ENCODE data around the gene FZD4. TPM values are rescaled to one million over a fixed set of nuclear protein-coding genes. Genes with fewer than 3 reads are reported as not detected.
A peak's percentile ranks its signal among the peaks of the same experiment; 100 is the strongest.

FZD4 gene
- total RNA-seq, 1 experiment from 2014 or later = 4.4 TPM

DNA sequence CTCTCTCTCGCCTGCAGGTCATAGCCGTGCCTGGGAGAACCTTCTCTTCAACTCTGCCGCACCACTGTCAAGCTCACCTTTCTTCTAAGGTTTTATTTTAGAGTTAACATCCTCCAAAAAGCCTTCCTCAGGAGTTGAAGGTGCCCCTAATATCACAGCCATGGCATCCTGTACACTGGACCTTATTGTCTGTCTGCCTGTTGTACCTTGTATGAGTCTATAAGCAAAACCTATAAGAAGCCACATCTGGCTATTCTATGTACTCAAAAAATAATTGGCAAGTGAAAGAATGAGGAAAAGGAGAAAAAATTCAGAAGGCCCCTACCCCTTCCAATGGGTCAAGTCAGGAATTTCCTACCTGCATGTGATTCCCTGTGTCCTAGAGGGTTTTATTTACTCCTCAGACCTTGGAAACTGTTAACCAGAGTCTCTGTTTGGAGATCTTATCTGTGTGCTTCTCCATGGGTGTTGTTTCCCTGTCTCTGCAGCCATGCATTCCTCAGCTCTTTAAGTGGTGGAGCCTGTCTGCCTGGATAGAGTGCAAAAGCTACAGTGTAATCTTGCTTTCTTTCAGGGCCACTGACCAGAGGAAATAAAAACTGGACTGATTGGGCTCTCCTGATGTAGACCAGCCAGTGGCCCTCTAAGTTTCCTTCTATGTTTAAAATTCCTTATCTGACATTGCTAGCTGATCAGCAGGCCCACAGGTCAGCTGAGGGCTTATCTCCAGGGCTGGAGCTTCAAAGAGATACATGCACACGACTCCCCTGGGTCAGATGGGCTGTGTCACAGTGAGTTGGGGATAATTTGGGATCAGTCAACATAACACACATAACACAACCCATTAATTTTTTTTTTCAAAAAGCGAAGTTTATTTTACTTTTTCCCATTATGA is 44.9 kb upstream of the FZD4 start:
- H4K20me1 ChIP-seq (ENCODE audit: insufficient read depth) = no peaks in the 10 kb centered on the region
- intact Hi-C loops (cut with micrococcal nuclease) = no loop called here
- H3K79me2 ChIP-seq (ENCODE audit: insufficient read depth, low read length) = no peaks in the 10 kb centered on the region
- peak; percentile 40; the same call in 1 of the 2 replicates for ATAC-seq
- H3K27me3 ChIP-seq (ENCODE audit: insufficient read depth, low read length) = no peaks in the 10 kb centered on the region
- H3K4me2 ChIP-seq (ENCODE audit: low read length) = no peak overlapping the region
- H3K36me3 ChIP-seq (ENCODE audit: control insufficient read depth in 1 of 2, insufficient read depth in 2 of 2, low read length in 2 of 2) = no peaks in the 10 kb centered on the region
- H2AFZ ChIP-seq (ENCODE audit: low read depth, low read length, poor library complexity, severe bottlenecking) = no peak overlapping the region
- BruUV-seq (replicated peaks) = no TSS peak
- H3K27ac ChIP-seq (ENCODE audit: low read depth, low read length) = no peak overlapping the region
- H3K9me2 ChIP-seq (ENCODE audit: insufficient read depth) = no peaks in the 10 kb centered on the region
- H3K4me3 ChIP-seq (replicated peaks in 1 of 2; ENCODE audit: low read depth in 1 of 2, low read length in 2 of 2) = no peak overlapping the region
- no peaks in the 10 kb centered on the region for H3K9me3 ChIP-seq (ENCODE audit: control insufficient read depth in 1 of 2, insufficient read depth in 1 of 2, low read depth in 1 of 2, low read length in 2 of 2)
- ChIA-PET CTCF (no interaction called here), POLR2A (no interaction called here), RAD21 (ENCODE audit: low non-redundant PET in 1 of 2, low total read pairs in 2 of 2, uncharacterized antibody in 2 of 2, unreplicated experiment in 2 of 2) (no interaction called here)
- H3K9ac ChIP-seq (ENCODE audit: low read length) = no peak overlapping the region
- H3K4me1 ChIP-seq (ENCODE audit: control insufficient read depth in 1 of 2, insufficient read depth in 2 of 2, low read length in 2 of 2) = peaks cover 0 to 9% of the 10 kb centered on the region in 2 experiments; a peak in 1 of 4 replicates
- TF ChIP-seq SRF (IDR thresholded peaks at IDR 0.05; ENCODE audit: low read depth) (no peak), EGR1 (IDR thresholded peaks at IDR 0.05; ENCODE audit: low read depth) (no peak), POLR2AphosphoS5 (IDR thresholded peaks at IDR 0.05; ENCODE audit: low read depth, low read length) (no peak), ELF1 (IDR thresholded peaks at IDR 0.05; ENCODE audit: borderline replicate concordance, low read depth) (no peak), CBX3 (IDR thresholded peaks at IDR 0.05; ENCODE audit: low read depth) (no peak), EZH2phosphoT487 (IDR thresholded peaks at IDR 0.05; ENCODE audit: borderline replicate concordance) (no peak), POLR2A (IDR thresholded peaks at IDR 0.05; ENCODE audit: borderline replicate concordance, extremely low read depth, insufficient read depth, insufficient read length) (no peak), YY1 (IDR thresholded peaks at IDR 0.05; ENCODE audit: extremely low read depth, insufficient replicate concordance, low read depth, low read length) (no peak), SIN3A (IDR thresholded peaks at IDR 0.05; ENCODE audit: low read depth) (no peak), JUND (IDR thresholded peaks at IDR 0.05) (no peak), FOSL1 (IDR thresholded peaks at IDR 0.05; ENCODE audit: low read depth) (no peak), ZNF274 (IDR thresholded peaks at IDR 0.05; ENCODE audit: low read depth, low read length) (no peak), TCF7L2 (IDR thresholded peaks at IDR 0.05; ENCODE audit: borderline replicate concordance, extremely low read depth, insufficient read depth, insufficient read length) (no peak)
- TF ChIP-seq, protein P1, sequence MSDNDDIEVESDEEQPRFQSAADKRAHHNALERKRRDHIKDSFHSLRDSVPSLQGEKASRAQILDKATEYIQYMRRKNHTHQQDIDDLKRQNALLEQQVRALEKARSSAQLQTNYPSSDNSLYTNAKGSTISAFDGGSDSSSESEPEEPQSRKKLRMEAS (IDR thresholded peaks at IDR 0.05) = no peak
- TF ChIP-seq, protein P2, sequence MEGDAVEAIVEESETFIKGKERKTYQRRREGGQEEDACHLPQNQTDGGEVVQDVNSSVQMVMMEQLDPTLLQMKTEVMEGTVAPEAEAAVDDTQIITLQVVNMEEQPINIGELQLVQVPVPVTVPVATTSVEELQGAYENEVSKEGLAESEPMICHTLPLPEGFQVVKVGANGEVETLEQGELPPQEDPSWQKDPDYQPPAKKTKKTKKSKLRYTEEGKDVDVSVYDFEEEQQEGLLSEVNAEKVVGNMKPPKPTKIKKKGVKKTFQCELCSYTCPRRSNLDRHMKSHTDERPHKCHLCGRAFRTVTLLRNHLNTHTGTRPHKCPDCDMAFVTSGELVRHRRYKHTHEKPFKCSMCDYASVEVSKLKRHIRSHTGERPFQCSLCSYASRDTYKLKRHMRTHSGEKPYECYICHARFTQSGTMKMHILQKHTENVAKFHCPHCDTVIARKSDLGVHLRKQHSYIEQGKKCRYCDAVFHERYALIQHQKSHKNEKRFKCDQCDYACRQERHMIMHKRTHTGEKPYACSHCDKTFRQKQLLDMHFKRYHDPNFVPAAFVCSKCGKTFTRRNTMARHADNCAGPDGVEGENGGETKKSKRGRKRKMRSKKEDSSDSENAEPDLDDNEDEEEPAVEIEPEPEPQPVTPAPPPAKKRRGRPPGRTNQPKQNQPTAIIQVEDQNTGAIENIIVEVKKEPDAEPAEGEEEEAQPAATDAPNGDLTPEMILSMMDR (IDR thresholded peaks at IDR 0.05 in 2 of 3, conservative IDR thresholded peaks at IDR 0.05 in 1 of 3; ENCODE audit: borderline replicate concordance in 1 of 3, insufficient read depth in 1 of 3, low read depth in 2 of 3, low read length in 2 of 3) = no peak
- TF ChIP-seq, protein P3, sequence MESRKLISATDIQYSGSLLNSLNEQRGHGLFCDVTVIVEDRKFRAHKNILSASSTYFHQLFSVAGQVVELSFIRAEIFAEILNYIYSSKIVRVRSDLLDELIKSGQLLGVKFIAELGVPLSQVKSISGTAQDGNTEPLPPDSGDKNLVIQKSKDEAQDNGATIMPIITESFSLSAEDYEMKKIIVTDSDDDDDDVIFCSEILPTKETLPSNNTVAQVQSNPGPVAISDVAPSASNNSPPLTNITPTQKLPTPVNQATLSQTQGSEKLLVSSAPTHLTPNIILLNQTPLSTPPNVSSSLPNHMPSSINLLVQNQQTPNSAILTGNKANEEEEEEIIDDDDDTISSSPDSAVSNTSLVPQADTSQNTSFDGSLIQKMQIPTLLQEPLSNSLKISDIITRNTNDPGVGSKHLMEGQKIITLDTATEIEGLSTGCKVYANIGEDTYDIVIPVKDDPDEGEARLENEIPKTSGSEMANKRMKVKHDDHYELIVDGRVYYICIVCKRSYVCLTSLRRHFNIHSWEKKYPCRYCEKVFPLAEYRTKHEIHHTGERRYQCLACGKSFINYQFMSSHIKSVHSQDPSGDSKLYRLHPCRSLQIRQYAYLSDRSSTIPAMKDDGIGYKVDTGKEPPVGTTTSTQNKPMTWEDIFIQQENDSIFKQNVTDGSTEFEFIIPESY (IDR thresholded peaks at IDR 0.05; ENCODE audit: extremely low read depth, insufficient replicate concordance, low read length) = no peak
- TF ChIP-seq, protein P4, sequence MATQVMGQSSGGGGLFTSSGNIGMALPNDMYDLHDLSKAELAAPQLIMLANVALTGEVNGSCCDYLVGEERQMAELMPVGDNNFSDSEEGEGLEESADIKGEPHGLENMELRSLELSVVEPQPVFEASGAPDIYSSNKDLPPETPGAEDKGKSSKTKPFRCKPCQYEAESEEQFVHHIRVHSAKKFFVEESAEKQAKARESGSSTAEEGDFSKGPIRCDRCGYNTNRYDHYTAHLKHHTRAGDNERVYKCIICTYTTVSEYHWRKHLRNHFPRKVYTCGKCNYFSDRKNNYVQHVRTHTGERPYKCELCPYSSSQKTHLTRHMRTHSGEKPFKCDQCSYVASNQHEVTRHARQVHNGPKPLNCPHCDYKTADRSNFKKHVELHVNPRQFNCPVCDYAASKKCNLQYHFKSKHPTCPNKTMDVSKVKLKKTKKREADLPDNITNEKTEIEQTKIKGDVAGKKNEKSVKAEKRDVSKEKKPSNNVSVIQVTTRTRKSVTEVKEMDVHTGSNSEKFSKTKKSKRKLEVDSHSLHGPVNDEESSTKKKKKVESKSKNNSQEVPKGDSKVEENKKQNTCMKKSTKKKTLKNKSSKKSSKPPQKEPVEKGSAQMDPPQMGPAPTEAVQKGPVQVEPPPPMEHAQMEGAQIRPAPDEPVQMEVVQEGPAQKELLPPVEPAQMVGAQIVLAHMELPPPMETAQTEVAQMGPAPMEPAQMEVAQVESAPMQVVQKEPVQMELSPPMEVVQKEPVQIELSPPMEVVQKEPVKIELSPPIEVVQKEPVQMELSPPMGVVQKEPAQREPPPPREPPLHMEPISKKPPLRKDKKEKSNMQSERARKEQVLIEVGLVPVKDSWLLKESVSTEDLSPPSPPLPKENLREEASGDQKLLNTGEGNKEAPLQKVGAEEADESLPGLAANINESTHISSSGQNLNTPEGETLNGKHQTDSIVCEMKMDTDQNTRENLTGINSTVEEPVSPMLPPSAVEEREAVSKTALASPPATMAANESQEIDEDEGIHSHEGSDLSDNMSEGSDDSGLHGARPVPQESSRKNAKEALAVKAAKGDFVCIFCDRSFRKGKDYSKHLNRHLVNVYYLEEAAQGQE (IDR thresholded peaks at IDR 0.05; ENCODE audit: low read depth) = no peak
- no peak for DNase-seq (ENCODE audit: low read depth, low spot score)
